NCI-H1694 (cell line): ENCODE data around the gene PLS3.

Experiments
- DNase-seq: peaks from one replicate; lab custom pipeline; 2025; lab: John Stamatoyannopoulos, UW

The PLS3 gene

GRCh38 chrX:115694028-115694427, 133.1 kb downstream of the PLS3 start:
- DNase-seq = no peak

GRCh38 chrX:115696039-115696438, 135.1 kb downstream of the PLS3 start:
- no peak for DNase-seq

- DNase-seq = no peak
Observed at GRCh38 chrX:115696939-115697338, 136.0 kb downstream of the PLS3 start.

- no peak for DNase-seq
Observed at GRCh38 chrX:115697806-115698205, 136.8 kb downstream of the PLS3 start.
